Measurements from ENCODE around the gene RGSL1.
A peak's percentile ranks its signal among the peaks of the same experiment; 100 is the strongest.

Gene RGSL1

GRCh38 chr1:182598296-182598695 is 148.3 kb downstream of the RGSL1 start:
- TF ChIP-seq ZFX (IDR thresholded peaks at IDR 0.05; ENCODE audit: borderline replicate concordance) (no peak), CTCF (IDR thresholded peaks at IDR 0.05) (no peak)

GRCh38 chr1:182599339-182599738 is 149.4 kb downstream of the RGSL1 start:
- no peak overlapping the region for H3K27ac ChIP-seq
- TF ChIP-seq ZFX (IDR thresholded peaks at IDR 0.05; ENCODE audit: borderline replicate concordance) (no peak), CTCF (IDR thresholded peaks at IDR 0.05) (peak; percentile 63)

More at GRCh38 chr1:182598296-182598695, 148.3 kb downstream of the RGSL1 start:
- no peak overlapping the region for H3K27ac ChIP-seq

- TF ChIP-seq CTCF (IDR thresholded peaks at IDR 0.05): no peak
- TF ChIP-seq ZFX (IDR thresholded peaks at IDR 0.05; ENCODE audit: borderline replicate concordance): no peak
- no peak overlapping the region for H3K27ac ChIP-seq
Observed at GRCh38 chr1:182600036-182600713, 150.2 kb downstream of the RGSL1 start.

GRCh38 chr1:182600745-182601415 is 150.9 kb downstream of the RGSL1 start:
- H3K27ac ChIP-seq: no peak overlapping the region

GRCh38 chr1:182601416-182601786 is 151.5 kb downstream of the RGSL1 start:
- TF ChIP-seq ZFX (IDR thresholded peaks at IDR 0.05; ENCODE audit: borderline replicate concordance): no peak
- peak; percentile 92 for TF ChIP-seq CTCF (IDR thresholded peaks at IDR 0.05)
- H3K27ac ChIP-seq: no peak overlapping the region

More at GRCh38 chr1:182600745-182601415, 150.9 kb downstream of the RGSL1 start:
- TF ChIP-seq CTCF (IDR thresholded peaks at IDR 0.05): no peak
- no peak for TF ChIP-seq ZFX (IDR thresholded peaks at IDR 0.05; ENCODE audit: borderline replicate concordance)

GRCh38 chr1:182601913-182602312 is 152.0 kb downstream of the RGSL1 start:
- no peak for TF ChIP-seq CTCF (IDR thresholded peaks at IDR 0.05)
- no peak for TF ChIP-seq ZFX (IDR thresholded peaks at IDR 0.05; ENCODE audit: borderline replicate concordance)
- H3K27ac ChIP-seq: no peak overlapping the region
